HG03460 (cell line): Measurements from ENCODE around the gene FAM171A2.

Source experiments
- ATAC-seq: cut with Tn5 transposase; IDR thresholded peaks from one replicate; pipeline ENCODE4 v1.9.1; 2021; ENCODE audit not compliant: unreplicated experiment

Gene FAM171A2

DNA sequence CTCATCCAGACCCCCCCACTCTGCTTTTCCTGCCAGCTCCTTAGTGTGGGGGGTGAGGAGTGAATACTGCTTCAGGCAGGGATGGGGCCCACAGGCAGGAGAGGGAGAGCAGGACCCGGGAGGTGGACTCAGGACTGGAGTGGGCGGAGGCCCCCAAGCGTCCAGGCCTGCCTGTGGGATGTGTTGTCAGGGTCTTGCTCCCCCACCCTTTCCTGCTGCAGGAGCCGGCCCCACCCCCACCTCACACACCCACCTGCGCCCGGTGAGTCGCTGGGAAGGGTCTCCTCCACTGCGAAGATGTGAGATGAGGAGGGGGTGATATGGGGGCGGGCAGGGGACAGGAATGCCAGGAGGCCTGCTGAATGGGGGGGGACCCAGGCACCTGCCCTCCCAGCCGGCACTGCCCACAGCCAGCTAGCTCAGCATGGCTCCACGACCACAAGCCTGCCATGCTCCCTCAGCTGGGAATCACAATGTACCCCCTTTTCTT is 1.1 kb downstream of the FAM171A2 start:
- no peak for ATAC-seq

- no peak for ATAC-seq
These were observed 2.1 kb downstream of the FAM171A2 start for GRCh38 chr17:44361292-44362260.

DNA sequence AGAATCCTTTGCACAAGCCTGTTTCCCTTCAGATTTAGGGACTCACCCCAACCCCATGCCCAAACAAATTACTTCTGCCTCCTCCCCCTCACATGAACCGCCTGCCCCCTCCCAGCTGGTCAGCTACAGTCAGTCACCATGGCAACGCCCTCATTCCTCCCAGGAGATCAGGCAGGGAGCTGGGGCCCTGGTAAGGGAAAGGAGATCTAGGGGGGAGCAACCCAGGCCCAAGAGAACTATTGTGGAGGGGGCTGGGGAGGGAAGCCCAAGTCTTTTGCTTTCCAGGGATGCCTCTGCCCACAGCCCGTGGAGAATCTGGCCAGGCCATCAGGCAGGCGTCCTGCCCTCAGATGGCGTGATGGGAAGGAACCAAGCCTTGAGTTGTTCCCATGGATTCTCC is 2.8 kb downstream of the FAM171A2 start:
- no peak for ATAC-seq

DNA sequence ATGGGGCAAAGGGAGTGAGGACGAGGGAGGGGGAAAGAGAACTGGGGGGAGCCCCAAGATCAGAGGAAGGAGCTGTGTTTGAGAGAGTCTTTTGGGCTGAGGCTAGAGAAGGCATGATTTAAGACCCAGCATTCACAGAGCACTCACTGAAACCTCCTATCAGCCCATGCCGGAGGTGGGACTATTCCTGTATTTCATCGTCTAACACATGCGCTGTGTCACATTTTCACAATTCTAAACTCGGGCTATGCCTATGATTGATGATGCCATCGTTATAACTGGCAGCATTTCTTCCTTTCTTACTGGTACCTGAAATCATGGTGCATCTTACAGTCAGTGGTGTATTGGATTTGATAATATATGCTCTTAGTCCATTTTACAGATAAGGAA is 3.5 kb downstream of the FAM171A2 start:
- no peak for ATAC-seq

DNA sequence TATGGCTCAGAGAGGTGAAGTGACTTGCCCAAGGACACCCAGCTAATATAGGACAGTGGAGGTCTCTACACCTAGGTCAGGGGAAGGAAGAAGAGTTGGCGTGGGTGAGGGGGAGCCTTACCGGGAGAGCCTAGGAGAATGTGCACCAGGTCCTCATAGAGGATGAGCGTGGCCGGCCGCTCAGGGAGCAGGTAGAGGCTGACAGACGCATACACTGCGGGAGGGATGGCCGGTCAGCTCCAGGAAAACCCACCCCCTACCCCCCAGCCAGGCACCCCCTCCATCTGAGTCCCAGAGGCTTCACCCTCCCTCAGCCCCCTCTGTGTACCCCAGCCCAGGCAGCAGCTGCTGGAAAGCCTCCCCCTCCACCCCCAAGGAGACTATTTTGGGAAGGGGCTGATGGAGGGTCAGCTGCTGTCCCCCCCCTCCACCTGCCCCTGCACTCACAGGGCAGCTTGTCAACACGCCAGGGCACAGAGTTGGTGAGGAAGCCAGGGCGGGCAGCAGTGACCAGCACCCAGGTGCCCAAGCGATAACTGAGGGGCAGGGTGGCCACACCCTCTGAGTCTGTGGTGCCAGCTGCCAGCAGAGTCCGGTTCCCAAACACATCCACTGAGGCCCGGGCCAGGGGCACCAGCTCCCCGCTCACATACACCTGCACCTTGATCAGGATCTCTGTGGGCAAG is 4.1 kb downstream of the FAM171A2 start:
- no peak for ATAC-seq

DNA sequence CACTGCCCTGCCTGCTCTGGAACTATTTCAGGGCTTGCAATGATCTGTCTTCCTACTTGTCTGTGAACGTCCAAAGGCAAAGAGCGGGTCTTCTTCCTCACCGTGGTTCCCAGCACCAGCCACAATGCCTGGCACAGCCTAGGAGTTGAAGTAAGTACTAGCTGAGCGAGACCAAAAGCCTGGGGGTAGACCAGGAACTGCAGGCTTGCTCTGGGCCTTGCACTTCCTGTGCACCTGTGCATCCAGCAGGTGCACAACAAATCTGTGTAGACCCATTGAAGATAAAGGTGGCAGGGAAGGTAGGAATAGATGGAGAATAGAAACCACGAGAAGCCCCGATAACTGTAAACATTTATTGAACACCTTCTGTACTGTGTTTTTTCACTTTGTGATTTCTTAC is 4.6 kb downstream of the FAM171A2 start:
- ATAC-seq: no peak

- ATAC-seq: no peak
These were observed 5.6 kb downstream of the FAM171A2 start for GRCh38 chr17:44358066-44358465.

DNA sequence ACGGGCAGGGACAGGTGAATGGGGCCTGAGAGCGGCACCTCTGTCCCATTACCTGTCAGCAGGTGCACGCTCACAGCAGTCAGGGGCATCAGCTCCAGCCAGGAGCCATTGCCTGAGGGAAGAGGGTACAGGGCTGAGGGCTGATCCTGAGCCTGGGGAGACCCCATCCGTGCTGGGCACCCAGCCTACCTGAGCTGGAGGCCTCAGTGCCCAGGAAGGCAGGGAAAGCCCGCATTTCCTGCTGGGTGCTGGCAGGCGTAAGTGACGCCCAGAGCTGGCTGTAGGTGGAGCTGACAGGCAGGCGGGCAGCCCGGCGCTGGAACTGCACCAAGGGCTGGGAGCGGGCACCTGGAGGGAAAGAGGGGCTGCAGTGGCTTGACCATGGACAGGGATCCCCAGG is 7.4 kb downstream of the FAM171A2 start:
- no peak for ATAC-seq

GRCh38 chr17:44355642-44356099 is 8.0 kb downstream of the FAM171A2 start:
- ATAC-seq: no peak

DNA sequence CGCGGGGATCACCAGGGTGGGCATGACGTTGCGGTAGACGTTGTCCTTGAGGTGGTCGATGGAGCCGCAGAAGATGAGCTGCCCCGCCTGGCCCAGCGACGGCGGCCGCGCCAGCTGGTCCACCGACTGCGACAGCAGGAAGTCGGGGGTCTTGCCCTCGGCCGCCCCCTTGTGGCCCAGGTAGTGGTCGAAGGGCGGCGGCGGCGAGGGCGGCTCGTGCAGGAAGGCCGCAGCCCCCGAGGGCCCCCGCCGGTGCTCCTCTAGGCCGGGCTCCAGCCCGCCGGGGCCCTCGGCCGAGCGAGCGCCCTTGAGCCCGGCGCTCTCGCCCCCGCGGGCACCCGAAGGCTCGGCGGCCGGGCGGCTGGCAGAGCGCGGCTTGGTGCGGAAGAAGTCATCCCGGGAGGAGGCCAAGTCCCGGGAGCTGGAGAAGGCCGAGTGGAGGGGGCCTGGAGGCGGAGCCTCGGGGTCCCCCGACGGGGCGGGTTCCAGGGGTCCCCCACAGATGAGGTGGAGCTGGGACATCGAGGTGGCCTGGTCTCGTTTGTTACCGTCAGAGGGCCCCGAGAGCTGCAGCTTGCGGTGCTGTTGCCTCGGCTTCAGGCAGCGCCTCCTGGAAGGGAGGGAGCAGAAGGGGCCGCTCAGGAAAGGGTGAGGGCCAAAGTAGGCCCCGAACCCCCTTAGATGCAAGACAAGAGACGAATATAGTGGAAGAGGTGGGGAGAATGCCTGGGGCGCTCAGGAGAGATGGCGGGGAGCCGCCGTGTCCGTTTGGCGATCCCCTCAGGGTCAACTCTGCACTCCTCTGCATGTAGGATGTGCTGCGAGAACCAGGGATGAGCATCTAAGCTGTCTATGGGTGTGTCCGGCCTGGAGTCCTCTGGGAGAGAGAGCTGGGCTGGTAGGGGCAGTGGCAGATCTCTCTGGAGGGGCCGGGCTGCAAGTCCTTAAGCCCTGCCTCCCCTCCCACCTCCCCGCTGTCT is 8.8 kb downstream of the FAM171A2 start:
- ATAC-seq: no peak

- no peak for ATAC-seq
These were observed 9.9 kb downstream of the FAM171A2 start for GRCh38 chr17:44353672-44354331.

- ATAC-seq: no peak
These were observed 10.6 kb downstream of the FAM171A2 start for GRCh38 chr17:44352828-44353671.

DNA sequence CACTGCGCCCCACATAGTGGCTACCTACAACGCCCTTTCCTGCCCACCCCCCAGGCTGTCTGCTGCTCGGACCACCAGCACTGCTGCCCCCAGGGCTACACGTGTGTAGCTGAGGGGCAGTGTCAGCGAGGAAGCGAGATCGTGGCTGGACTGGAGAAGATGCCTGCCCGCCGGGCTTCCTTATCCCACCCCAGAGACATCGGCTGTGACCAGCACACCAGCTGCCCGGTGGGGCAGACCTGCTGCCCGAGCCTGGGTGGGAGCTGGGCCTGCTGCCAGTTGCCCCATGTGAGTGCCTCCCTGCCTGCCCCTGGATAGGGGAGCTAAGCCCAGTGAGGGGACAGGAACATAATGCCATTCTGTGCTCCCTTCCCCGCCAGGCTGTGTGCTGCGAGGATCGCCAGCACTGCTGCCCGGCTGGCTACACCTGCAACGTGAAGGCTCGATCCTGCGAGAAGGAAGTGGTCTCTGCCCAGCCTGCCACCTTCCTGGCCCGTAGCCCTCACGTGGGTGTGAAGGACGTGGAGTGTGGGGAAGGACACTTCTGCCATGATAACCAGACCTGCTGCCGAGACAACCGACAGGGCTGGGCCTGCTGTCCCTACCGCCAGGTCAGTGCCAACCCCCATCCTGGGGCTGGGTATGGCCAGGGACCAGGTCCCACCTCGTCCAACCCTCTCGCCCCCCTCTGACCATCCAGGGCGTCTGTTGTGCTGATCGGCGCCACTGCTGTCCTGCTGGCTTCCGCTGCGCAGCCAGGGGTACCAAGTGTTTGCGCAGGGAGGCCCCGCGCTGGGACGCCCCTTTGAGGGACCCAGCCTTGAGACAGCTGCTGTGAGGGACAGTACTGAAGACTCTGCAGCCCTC is 11.5 kb downstream of the FAM171A2 start:
- no peak for ATAC-seq

DNA sequence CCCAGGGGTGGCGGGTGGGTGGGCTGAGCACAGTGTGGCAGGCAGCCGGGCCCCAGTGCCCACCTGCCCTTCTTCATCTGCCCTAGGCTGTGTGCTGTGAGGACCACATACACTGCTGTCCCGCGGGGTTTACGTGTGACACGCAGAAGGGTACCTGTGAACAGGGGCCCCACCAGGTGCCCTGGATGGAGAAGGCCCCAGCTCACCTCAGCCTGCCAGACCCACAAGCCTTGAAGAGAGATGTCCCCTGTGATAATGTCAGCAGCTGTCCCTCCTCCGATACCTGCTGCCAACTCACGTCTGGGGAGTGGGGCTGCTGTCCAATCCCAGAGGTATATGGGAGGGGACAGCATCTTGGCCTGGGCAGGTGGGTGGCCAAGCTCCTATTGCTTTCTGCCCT is 12.2 kb downstream of the FAM171A2 start:
- no peak for ATAC-seq

GRCh38 chr17:44350733-44351226 is 12.9 kb downstream of the FAM171A2 start:
- no peak for ATAC-seq

GRCh38 chr17:44349553-44350070 is 14.0 kb downstream of the FAM171A2 start:
- ATAC-seq: no peak

- ATAC-seq: no peak
These were observed 14.7 kb downstream of the FAM171A2 start for GRCh38 chr17:44348988-44349364.
